Right cardiac atrium (tissue), 5 donors: Measurements from ENCODE around the gene SLC16A5. TPM values are rescaled to one million over a fixed set of nuclear protein-coding genes. Genes with fewer than 3 reads are reported as not detected.

Experiments used
- ATAC-seq, 2 donors: fragments of 200-7000 bp; cut with Tn5 transposase; one replicate each; pipeline versions ENCODE4 v1.8.0 to v1.9.1; 2020; ENCODE audit warnings: moderate library complexity in 2 of 2, mild to moderate bottlenecking in 1 of 2
- DNase-seq, 3 donors: peaks; one replicate each; pipeline ENCODE4 v3.0.0-alpha.2; 2020
- H3K27ac ChIP-seq: one replicate; pipeline ENCODE4 v1.5.1; 2013; ENCODE audit warnings: mild to moderate bottlenecking, low read length, control low read depth, moderate library complexity
- H3K27me3 ChIP-seq: one replicate; pipeline ENCODE4 v1.6.1; 2013; ENCODE audit not compliant: control insufficient read depth, insufficient read depth
- H3K4me1 ChIP-seq: one replicate; pipeline ENCODE4 v1.6.1; 2013; ENCODE audit warnings: low read length; ENCODE audit not compliant: control insufficient read depth, insufficient read depth
- H3K4me3 ChIP-seq: one replicate; pipeline ENCODE4 v1.5.1; 2013; ENCODE audit warnings: low read length, control low read depth
- H3K9me3 ChIP-seq: one replicate; pipeline ENCODE4 v1.6.1; 2013; ENCODE audit warnings: low read length; ENCODE audit not compliant: control insufficient read depth
- WGBS: extraction: QIAGEN DNeasy Blood & Tissue Kit; methylation state at CpG from one replicate; pipeline ENCODE4 v1.1.7; 2013; 5-methylcytosine and 5-hydroxymethylcytosine counted together
- intact Hi-C, 4 donors: fragments of 100-400 bp; cut with DNase I; formaldehyde crosslinking; loops; one replicate each; pipeline versions ENCODE4 v1.11.0 to v1.14.0; 2022 to 2023
- polyA plus RNA-seq: library from polyadenylated mRNA; stranded (reverse); fragments of 200-250 nt; gene quantifications from one replicate; pipeline ENCODE4 v1.2.3, GENCODE V29; 2013
- total RNA-seq, 4 donors: library from RNA; stranded (reverse); fragmentation: NEBNext Ultra II Directional; extraction: Animal tissue kit (Norgen Biotek cat#: 25700); gene quantifications; one replicate each; pipeline ENCODE4 v1.2.1, GENCODE V29; 2021
- donor health status: healthy with polysubstance abuse.
- donor health status: DM: no; HTN: yes; CAD: no.
- donor health status: DM: no; HTN: no; CAD: no.
- donor health status: DM: no; HTN: yes; CAD: no; lungs with severe emphysema.
- donor health status: DM: yes; HTN: yes; CAD: no.

The SLC16A5 gene
- total and polyA plus RNA-seq, 5 donors, result 12.7 to 21.6 (median 16.9) TPM

DNA sequence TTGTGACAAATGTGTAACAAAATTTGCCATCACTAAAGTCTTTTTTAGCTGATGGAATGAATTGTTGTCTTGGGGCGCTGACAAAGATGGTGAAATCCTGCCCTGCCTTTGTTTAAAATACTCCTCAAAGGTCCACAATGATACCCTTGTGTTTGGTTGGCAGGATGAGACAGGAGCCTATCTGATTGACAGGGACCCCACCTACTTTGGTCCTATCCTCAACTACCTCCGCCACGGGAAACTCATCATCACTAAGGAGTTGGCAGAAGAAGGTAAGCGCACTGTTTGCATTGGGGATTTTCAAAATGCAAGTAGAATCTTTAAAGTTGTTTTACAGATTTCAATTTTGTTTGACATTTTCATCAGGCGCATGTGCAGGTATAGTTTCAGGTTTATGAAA lies 38.7 kb upstream of the SLC16A5 start:
- Histone ChIP-seq H3K4me1 (peaks cover 3% of the 10 kb centered on the region), H3K9me3 (no peaks in the 10 kb centered on the region), H3K27ac (no peak overlapping the region), H3K27me3 (no peaks in the 10 kb centered on the region), H3K4me3 (no peak overlapping the region)
- intact Hi-C loops, result no loop called here
- WGBS, result 79% methylated on average over 5 of the region's 5 CpGs
- DNase-seq (no peak), ATAC-seq (no peak)

DNA sequence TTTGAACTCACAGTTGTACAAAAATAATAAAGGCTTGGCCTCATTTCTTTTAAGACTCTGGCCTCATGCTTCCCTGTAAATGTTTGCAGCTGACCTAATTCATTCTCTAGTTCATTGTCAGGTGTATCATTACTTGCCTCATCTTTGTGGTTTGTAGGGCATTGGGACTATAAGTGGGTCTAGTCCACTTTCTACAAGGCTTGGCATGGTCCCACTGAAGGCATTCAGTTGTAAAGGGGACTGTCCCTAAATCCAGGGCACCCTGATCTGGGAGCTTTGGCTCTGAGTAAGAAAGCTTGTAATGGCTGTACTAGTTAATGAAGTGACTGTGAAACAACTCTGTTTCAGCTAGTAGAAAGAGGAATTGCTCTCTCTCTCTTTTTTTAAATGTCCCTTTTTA lies 38.0 kb upstream of the SLC16A5 start:
- intact Hi-C loops, result loop anchor here in 2 of 4 donors (10.0 kb wide), 2 partner anchors 65 to 155 kb away; partner anchors contain the start of gene NUP85 (in 1 of the 2)
- ATAC-seq, result no peak
- H3K4me1 ChIP-seq, result peaks cover 3% of the 10 kb centered on the region

DNA sequence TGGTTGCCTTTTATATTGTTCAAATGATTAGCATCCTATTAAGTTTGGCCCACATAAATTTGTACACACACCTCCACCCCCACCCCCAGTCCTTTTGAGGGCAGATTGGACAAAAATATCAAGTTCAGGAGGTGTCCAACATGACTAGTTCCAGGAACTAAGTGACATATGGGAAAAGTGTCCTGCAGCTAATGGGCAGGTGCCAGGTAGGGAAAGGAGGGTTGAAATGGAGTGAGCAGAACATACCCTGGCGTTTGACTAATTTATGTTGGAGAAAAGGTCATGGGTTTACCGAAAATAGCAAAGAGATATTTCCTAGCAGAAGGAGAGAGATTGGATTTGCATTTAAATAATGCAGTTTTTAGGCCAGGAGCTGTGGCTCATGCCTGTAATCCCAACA lies 35.8 kb upstream of the SLC16A5 start:
- Histone ChIP-seq H3K27ac (no peak overlapping the region), H3K9me3 (no peaks in the 10 kb centered on the region), H3K27me3 (no peaks in the 10 kb centered on the region), H3K4me3 (no peak overlapping the region), H3K4me1 (peaks cover 3% of the 10 kb centered on the region)
- intact Hi-C loops, result loop anchor here in 2 of 4 donors (10.0 kb wide), 2 partner anchors 63 to 153 kb away; partner anchors contain the start of gene NUP85 (in 1 of the 2)
- 80% methylated on average over 2 of the region's 2 CpGs for WGBS
- ATAC-seq, result no peak
- no peak for DNase-seq

More for the DNA sequence above, 38.0 kb upstream of the SLC16A5 start:
- H3K9me3 ChIP-seq, result no peaks in the 10 kb centered on the region
- no peaks in the 10 kb centered on the region for H3K27me3 ChIP-seq
- H3K4me3 ChIP-seq, result no peak overlapping the region
- no peak for DNase-seq
- H3K27ac ChIP-seq, result no peak overlapping the region

DNA sequence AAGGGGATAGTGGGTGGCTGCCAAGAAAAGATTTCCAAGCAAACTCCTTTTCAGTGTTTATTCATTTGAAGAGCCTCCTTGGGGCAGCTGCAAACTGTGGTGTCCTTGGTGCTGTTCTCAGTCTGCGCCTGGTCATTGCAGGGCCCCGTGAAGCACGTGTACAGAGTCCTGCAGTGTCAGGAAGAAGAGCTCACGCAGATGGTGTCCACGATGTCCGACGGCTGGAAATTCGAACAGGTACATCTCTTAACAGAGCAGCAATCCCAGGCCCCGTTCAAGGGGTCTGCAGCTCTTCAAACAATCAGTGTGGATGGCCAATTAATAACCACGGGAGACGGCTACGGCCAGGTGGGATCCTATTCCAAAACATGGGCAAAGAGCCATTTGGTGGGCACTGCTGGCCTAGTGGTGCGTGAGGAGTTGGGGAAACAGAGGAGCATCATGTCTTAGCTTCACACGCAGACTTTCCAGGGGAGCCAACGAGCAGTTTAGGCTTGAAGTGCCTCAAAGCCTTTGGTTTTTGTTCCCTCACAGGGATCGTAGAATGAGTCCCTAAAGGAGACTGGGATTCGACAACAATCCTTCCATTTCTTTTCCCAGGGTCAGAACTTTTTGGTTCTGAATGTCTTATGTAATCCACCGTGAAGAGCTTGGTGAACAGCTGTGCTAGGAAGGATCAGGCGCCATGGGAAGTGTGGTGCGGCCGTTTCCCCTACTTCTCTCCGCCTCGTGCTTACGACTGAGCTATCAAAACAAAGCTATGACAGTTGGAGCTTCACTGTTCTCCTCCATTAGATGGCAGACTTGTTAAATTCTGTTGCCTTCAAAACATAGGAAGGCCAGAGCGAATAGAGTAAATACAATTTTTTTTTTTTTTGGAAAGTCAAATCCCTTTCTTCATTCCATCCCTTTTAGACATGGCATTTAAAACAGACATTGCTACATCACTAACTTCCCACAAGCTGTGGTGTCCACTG lies 28.1 kb upstream of the SLC16A5 start:
- H3K4me3 ChIP-seq, result no peak overlapping the region
- no peaks in the 10 kb centered on the region for H3K9me3 ChIP-seq
- WGBS, result 58% methylated on average over 25 of the region's 25 CpGs
- ATAC-seq (peak; percentile 81 to 85), DNase-seq (peak in 1 of 3 donors; percentile 70)
- H3K27me3 ChIP-seq, result no peaks in the 10 kb centered on the region
- peak overlapping the region; percentile 3 for H3K27ac ChIP-seq
- H3K4me1 ChIP-seq, result no peaks in the 10 kb centered on the region
- intact Hi-C loops, result loop anchor here in 3 of 4 donors (10.0 kb wide), 3 partner anchors 55 to 145 kb away; partner anchors contain the start of gene NUP85 (in 1 of the 3)

DNA sequence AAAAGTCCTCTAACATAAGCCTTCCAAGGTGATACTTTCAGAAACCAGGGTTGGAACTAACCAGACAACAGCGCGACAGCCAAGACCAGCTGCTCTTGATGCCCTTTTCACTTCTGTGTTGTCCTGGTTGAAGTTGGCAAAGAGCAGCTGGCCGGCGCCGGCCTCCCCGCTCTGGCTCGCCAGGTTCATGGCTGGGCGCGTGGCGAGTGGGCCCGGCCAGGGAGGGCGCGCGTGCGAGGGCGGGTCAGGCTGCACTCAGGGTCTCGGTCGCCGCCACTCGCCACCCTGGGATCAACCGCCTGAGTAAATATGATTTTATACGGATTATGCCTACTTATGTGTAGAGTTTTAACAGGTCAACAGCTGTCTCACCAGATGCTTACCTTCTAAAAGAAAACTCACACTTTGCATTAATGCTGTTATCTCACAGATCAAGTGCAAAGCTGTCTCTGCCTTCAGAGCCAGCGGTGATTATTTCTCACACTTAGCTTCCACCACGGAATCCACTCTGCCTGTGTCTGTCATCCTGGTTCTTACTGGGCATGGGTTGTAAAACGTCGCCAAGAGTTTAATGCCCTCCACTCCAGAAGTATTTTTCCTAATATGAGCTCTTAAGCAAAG lies 27.2 kb upstream of the SLC16A5 start:
- Histone ChIP-seq H3K4me1 (no peaks in the 10 kb centered on the region), H3K27ac (peak overlapping the region; percentile 18), H3K9me3 (no peaks in the 10 kb centered on the region), H3K27me3 (no peaks in the 10 kb centered on the region), H3K4me3 (no peak overlapping the region)
- WGBS, result 80% methylated on average over 26 of the region's 26 CpGs
- intact Hi-C loops, result loop anchor here in 2 of 4 donors (10.0 kb wide), 2 partner anchors 54 to 114 kb away; no protein-coding TSS in a partner anchor
- DNase-seq (peak in 2 of 3 donors; percentile 70 to 76), ATAC-seq (peak; percentile 64 to 68)

DNA sequence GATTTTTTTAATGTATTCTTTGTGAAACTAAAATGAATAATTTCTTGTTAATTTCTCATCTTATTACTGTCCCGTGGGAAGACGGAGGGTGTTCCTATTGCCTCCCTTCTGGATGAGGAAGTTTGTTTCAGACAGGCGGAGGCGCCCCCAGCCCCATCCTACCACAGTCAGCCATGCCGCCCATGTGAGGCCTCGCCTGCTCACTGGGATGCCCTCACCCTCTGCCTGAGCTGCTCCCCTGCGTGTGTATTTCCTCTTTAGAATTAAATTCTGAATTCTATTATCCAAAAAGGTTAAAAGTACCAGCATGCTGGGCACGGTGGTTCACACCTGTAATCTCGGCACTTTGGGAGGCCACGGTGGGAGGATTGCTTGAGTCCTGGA lies 26.7 kb upstream of the SLC16A5 start:
- intact Hi-C loops, result loop anchor here in 2 of 4 donors (10.0 kb wide), 2 partner anchors 54 to 114 kb away; no protein-coding TSS in a partner anchor
- Histone ChIP-seq H3K9me3 (no peaks in the 10 kb centered on the region), H3K27me3 (no peaks in the 10 kb centered on the region), H3K27ac (no peak overlapping the region), H3K4me3 (no peak overlapping the region), H3K4me1 (no peaks in the 10 kb centered on the region)
- DNase-seq, result no peak
- 95% methylated on average over 10 of the region's 10 CpGs for WGBS
- no peak for ATAC-seq

DNA sequence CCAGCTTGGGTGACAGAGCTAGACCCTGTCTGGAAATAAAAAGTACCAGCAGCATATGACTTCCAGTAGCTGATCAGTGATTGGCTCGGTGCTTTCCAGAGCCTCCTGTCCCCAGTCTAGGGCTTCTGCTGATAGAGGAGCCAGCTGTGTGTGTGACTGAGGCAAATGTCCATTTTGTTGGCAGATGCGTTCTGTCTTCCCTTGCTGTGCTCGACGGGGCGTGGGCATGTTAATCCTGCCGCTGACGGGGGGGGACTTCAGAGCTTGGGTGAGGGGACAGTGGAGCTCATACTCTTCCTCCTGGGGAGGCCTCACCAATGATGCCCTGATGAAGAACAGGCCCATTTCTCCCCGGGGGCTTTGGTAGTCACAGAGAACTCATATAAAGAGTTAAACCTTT lies 26.1 kb upstream of the SLC16A5 start:
- intact Hi-C loops, result loop anchor here in 2 of 4 donors (10.0 kb wide), 2 partner anchors 53 to 113 kb away; no protein-coding TSS in a partner anchor
- no peak for DNase-seq
- ATAC-seq, result no peak
- Histone ChIP-seq H3K4me1 (no peaks in the 10 kb centered on the region), H3K27ac (no peak overlapping the region), H3K27me3 (no peaks in the 10 kb centered on the region), H3K9me3 (no peaks in the 10 kb centered on the region), H3K4me3 (no peak overlapping the region)
- WGBS, result 81% methylated on average over 8 of the region's 8 CpGs

DNA sequence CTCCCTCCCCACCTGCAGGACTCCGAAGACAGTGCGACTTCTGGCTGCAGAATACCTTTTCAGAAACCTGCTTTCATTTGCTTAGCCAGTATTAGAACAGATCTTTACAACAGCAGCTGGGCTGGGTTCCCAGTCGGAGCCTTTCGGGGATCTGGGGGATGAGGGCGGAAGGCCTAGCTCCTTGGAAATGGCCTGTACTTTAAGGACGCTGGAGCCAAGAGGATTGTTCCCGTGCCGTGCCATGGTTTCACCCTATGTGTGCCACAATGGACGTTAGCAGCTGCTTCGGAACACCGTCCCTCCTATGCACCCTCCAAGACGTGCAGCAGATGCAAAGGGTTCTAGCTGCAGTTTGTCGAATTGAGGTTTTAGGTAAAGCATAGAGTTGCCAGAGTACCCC lies 24.6 kb upstream of the SLC16A5 start:
- no peaks in the 10 kb centered on the region for H3K9me3 ChIP-seq
- ATAC-seq, result no peak
- intact Hi-C loops, result loop anchor here in 2 of 4 donors (10.0 kb wide), 2 partner anchors 52 to 112 kb away; no protein-coding TSS in a partner anchor
- no peak overlapping the region for H3K27ac ChIP-seq
- H3K4me3 ChIP-seq, result no peak overlapping the region
- no peaks in the 10 kb centered on the region for H3K4me1 ChIP-seq
- 84% methylated on average over 13 of the region's 13 CpGs for WGBS
- DNase-seq, result peak in 1 of 3 donors; percentile 22
- H3K27me3 ChIP-seq, result no peaks in the 10 kb centered on the region

DNA sequence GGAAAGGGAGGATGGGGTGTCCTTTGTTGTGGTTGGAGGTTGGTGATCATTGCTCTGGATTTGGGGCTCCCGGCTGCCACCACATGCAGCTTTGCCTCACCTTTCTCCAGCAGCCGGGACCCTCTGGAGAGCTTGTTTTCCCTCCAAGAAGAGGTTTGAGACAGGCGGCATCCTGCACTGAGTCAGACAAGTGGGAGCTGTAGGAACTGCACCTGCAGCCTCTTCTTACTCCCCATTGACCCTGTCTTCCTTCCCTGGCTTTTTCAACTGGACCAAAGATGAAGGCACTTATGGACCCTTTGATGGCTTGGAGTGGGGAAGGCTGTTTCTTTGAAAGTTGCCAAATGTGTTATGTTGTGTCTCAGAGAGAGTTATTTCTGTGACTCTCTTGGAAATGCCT lies 24.1 kb upstream of the SLC16A5 start:
- Histone ChIP-seq H3K4me3 (no peak overlapping the region), H3K27ac (no peak overlapping the region), H3K27me3 (no peaks in the 10 kb centered on the region), H3K4me1 (no peaks in the 10 kb centered on the region), H3K9me3 (no peaks in the 10 kb centered on the region)
- DNase-seq (no peak), ATAC-seq (no peak)
- WGBS, result 75% methylated on average over 3 of the region's 3 CpGs
- intact Hi-C loops, result loop anchor here in 2 of 4 donors (10.0 kb wide), 2 partner anchors 51 to 111 kb away; no protein-coding TSS in a partner anchor

DNA sequence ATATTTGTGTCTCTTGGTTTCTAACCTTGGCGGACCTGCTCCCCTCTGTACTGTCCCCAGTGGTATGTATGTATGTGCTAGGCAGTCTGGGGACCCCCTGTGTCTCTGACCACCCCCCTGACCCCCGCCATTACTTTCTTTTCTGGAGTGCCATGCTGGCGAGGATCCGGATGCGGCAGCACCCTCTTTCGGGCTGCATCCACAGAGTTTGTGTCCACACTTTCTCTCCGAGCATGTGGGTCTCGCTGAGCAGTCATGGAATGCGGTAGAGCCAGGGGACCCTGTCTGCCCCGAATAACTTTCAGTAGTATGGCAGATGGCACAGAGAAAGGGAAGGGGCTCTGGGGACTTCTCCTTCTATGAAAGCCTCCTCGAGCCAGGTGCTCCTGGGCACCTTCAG lies 23.7 kb upstream of the SLC16A5 start:
- DNase-seq (peak in 1 of 3 donors; percentile 16), ATAC-seq (no peak)
- WGBS, result 93% methylated on average over 11 of the region's 11 CpGs
- H3K4me3 ChIP-seq, result no peak overlapping the region
- no peak overlapping the region for H3K27ac ChIP-seq
- no peaks in the 10 kb centered on the region for H3K9me3 ChIP-seq
- intact Hi-C loops, result loop anchor here in 2 of 4 donors (10.0 kb wide), 2 partner anchors 51 to 111 kb away; no protein-coding TSS in a partner anchor
- no peaks in the 10 kb centered on the region for H3K4me1 ChIP-seq
- no peaks in the 10 kb centered on the region for H3K27me3 ChIP-seq
